ENCODE data around the gene TMEM204.

Gene TMEM204

GRCh38 chr16:1602285-1602684, 68.8 kb downstream of the TMEM204 start:
- no peaks in the 10 kb centered on the region for H3K27me3 ChIP-seq (ENCODE audit: low read depth, low read length)
- H3K9ac ChIP-seq (ENCODE audit: low read length), result no peak overlapping the region
- H3K9me3 ChIP-seq (ENCODE audit: insufficient read depth, low read length), result no peaks in the 10 kb centered on the region
- no peaks in the 10 kb centered on the region for H3K4me1 ChIP-seq (ENCODE audit: low read length)
- H4K20me1 ChIP-seq (ENCODE audit: insufficient read depth, low read length), result no peaks in the 10 kb centered on the region
- H3K4me3 ChIP-seq (ENCODE audit: low read length), result no peak overlapping the region
- no peak overlapping the region for H3K27ac ChIP-seq (ENCODE audit: low read length)
- H3K4me2 ChIP-seq (ENCODE audit: low read length), result no peak overlapping the region
- H2AFZ ChIP-seq (ENCODE audit: low read depth, low read length), result no peak overlapping the region
- no peaks in the 10 kb centered on the region for H3K36me3 ChIP-seq (replicated peaks; ENCODE audit: low read depth, low read length)
- TF ChIP-seq EZH2phosphoT487 (IDR thresholded peaks at IDR 0.05; ENCODE audit: low read depth) (no peak), CTCF (IDR thresholded peaks at IDR 0.05; ENCODE audit: low read depth, low read length) (no peak)
- no peaks in the 10 kb centered on the region for H3K79me2 ChIP-seq (ENCODE audit: low read length)
